ENCODE measurements around the gene STIM1.

- TF ChIP-seq CREB1 (IDR thresholded peaks at IDR 0.05; ENCODE audit: low read depth) (no peak), FOXK2 (IDR thresholded peaks at IDR 0.05) (no peak)
These were observed 134.4 kb downstream of the STIM1 start for GRCh38 chr11:3989921-3990290.

All from GM12878 (cell line).